Activated CD4-positive, alpha-beta T cell treated with anti-CD3 and anti-CD28 coated beads, Interleukin-2, amount 50 U/mL, for 48 hours (primary cell): ENCODE measurements around the gene COX6B1.
"Not testable (repeated sequence)": the region's sequence is repeated elsewhere in the genome, so short reads cannot be mapped to it uniquely, and the experiment has no call there.

ENCODE experiments used
- DNase-seq, 2 experiments: peaks; one replicate each; pipeline ENCODE4 v3.0.0-alpha.2; 2020

Gene COX6B1

DNA sequence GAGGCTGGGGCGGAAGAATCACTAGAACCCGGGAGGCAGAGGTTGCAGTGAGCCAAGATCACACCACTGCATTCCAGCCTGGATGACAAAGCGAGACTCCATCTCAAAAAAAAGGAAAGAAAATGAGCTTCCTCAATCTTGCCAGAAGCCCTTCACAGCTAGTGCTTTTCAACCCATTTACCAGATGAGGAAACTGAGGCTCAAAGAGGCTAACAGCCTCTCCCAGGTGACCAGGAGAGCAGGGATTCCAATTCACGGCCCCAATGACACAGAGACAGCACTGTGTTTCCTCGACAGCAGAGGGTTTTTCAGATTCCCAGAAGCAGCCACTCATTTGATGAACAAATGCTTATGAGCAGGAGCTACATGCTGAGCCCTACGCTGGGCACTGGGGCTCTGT is 21.4 kb downstream of the COX6B1 start:
- DNase-seq = no peak

DNA sequence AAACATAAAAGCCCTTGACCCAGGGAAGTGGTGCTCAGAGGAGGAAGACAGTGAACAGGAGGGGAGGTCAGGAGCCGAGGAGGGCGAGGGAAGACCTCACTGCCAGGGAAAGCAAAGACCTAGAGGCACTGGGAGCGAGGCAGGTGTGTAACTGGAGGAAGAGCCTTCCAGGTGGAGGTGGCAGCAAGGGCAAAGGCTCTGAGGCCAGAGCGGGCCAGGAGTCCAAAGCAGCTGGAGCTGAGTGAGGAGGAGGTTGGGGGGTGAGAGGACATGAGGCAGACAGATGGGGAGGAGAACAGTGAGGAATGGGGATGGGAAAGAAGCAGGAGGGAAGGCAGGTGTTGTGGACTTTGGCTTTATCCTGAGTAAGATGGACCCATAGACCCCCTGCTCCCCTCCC is 21.9 kb downstream of the COX6B1 start:
- no peak for DNase-seq

DNA sequence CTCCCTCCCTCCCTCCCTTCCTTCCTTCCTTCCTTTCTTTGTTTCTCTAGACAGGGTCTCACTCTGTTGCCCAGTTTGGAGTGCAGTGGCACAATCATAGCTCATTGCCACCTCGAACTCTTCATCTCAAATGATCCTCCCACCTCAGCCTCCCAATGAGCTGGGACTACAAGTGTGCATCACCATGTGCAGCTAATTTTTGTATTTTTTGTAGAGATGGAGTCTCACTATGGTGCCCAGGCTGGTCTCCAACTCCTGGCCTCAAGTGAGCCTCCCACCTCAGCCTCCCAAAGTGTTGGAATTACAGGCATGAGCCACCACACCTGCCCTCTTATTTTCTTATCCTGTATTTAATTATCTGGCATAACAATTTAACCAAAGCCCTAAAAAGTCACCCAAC is 22.6 kb downstream of the COX6B1 start:
- no peak for DNase-seq

DNA sequence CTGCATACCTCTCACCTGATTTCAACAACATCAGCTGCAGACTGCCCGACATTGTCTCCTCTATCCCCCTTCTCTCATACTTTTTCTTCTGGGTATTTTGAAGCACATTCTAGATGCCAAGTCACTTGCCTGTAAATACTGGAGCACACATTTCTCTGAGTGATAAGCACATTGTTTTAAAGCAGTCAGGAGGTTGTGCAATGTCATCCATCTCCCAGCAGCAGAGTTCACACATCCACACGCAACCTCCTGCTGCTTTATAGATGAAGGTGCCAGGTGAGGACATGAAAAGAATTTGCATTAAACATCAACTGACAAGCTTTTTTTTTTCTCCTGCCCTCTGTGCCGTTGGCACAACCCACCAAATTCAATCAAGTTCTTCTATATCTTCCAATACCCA is 23.7 kb downstream of the COX6B1 start:
- no peak for DNase-seq

DNA sequence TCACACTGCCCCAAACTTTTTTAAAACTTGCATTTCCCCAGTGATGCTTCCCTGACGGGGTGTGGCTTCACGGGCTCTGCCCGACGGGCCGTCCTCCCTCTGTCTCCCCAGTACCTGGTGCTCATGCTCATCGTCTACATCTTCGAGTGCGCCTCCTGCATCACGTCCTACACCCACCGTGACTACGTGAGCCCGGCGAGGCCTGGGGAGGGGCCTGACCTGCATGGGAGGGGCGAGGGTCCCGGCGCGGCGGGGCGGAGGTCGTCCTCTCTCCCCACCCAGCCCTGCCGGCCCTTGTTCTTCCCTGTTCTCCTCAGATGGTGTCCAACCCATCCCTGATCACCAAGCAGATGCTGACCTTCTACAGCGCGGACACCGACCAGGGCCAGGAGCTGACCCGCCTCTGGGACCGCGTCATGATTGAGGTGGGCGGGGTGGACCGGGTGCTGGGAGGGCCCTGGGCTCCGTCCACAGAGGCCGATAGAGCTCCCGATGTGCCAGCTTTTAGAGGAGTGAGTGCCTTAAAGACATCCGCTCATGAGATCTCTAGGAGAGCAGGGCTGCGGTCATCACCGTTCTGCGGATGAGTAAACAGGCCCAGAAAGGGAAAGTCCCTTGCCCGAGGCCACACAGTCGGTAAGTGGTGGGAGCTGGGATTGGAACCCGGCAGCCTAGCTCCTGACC is 25.1 kb downstream of the COX6B1 start:
- peak; percentile 66 to 72 for DNase-seq

DNA sequence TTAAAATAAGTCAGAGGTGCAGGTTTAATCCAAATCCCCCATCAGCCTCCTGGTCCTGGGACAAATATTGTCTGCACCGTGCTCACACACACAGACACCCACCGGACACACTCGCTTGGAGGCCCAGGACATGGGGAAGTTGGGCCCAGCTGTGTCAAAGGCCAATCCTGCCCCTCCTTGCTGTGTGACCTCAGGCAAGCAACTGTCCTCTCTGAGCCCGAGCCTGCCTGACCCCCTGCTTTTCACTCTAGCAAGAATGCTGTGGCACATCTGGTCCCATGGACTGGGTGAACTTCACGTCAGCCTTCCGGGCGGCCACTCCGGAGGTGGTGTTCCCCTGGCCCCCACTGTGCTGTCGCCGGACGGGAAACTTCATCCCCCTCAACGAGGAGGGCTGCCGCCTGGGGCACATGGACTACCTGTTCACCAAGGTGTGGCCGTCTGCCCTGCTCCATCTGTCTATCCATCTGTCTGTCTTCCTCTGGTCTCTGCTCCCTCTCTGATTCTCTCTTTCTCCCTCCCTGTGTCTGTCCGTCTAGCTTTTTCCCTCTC is 27.5 kb downstream of the COX6B1 start:
- no peak for DNase-seq

DNA sequence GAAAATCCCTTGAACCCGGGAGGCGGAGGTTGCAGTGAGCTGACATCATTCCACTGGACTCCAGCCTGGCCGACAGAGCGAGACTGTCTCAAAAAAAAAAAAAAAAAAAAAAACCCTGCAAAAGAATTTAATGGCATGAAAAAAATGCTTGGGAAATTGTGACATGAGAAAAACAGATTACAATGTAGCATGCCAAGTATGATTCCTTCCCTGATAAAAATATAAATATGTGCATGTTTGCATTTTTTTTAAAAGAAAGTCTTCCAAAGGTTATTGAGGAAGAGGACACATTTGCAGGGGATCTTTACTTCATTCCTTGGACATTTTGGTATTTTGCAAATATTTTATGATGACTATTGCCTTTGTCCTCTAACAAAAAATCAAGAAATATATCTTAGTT is 41.7 kb downstream of the COX6B1 start:
- no peak for DNase-seq

DNA sequence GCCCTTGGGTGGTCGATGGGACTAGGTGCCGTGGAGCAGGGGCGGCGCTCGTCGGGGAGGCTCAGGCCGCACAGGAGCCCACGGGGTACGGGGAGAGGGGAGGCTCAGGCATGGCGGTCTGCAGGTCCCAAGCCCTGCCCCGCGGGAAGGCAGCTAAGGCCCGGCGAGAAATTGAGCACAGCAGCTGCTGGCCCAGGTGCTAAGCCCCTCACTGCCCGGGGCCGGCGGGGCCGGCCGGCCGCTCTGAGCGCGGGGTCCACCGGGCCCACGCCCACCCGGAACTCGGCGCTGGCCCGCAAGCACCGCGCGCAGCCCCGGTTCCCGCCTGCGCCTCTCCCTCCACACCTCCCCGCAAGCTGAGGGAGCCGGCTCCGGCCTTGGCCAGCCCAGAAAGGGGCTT is 43.0 kb downstream of the COX6B1 start:
- DNase-seq = not testable (repeated sequence)

DNA sequence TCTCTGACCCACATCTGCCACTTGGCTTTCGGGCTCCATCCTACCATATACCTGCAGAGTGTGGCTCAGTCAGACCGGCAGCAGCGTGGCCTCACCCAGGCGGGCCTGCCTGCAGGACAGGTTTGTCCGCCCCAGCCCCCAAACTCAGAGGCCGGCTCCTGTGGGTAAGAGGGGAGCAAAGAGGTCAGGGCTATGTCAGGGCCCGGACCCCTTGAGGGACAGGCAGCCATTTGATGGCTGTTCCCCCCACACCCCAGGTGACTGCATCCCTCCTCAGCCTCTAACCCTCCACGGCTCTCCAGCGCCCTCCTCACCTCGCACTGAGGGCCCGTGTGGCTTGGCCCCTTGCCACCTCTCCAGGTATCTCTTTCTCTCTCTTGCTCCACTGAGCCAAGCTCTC is 43.9 kb downstream of the COX6B1 start:
- no peak for DNase-seq

DNA sequence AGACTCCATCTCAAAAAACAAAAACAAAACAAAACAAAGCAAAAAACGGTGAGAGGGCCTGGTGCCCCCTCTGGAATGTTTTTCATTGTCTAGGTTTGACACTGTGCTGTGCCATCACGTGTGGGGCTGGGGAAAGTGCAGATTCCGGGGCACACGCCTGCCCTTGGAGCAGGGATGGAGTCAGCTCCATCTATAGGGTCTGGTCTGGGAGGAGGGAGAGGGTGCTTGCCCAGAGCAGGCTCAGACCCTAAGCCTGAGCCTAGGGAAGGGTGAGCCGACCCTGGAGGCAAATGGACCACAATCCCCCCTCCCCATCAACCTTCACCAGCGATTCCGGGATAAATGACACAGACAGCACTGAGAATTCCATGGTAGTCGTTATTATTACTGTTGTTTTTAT is 45.3 kb downstream of the COX6B1 start:
- no peak for DNase-seq

DNA sequence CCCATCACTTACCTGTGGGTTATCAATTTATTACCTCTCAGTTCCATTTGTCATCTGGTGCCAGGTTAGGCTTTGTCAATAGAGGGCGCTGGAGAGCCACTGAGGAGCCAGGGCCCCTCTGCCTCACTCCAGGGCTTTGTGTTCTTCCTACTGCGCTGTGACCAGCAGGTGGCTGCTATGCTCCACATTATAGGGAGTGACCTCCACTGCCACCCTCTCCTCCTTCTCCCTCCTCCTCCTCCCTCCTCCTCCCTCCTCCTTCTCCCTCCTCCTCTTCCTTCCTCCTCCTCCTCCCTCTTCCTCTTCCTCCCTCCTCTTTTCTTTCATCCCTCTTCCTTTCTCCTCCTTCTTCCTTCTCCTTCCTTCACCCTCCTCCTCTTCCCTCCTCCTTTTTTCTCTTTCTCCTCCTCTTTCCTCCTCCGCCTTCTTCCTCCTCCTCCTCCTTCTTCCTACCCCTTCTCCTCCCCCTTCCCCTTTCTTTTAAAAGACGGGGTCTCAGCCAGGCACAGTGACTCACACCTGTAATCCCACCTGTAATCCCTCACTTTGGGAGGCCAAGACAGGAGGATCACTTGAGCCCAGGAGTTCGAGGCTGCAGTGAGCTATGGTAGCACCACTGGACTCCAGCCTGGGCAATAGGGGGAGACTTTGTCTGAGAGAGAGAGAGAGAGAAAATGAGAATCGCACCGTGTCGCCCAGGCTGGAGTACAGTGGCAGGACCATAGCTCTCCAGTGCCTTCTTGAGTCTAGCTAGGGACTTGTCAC is 45.9 kb downstream of the COX6B1 start:
- peak; percentile 94 to 95 for DNase-seq

DNA sequence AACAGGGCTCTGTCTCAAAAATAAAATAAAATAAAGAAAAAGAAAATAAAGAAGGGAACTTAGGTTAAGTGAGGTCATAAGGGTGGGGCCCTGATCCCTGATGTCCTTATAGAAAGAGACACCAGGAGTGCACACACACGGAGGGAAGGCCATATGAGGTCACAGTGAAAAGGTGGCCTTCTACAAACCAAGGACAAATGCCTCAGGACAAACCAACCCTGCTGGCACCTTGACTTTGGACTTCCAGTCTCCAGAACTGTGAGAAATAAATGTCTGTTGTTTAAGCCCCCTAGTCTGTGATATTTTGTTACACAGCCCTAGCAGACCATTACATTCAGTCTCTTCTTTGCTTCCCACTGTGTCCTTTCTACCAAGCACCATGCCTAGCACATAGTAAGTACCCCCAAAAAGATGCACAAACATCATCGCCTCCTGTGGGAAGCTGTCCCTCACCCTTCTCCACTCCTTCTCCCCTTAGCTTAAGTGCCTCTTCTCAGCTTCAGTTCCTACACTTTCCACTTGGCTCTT is 47.8 kb downstream of the COX6B1 start:
- no peak for DNase-seq

DNA sequence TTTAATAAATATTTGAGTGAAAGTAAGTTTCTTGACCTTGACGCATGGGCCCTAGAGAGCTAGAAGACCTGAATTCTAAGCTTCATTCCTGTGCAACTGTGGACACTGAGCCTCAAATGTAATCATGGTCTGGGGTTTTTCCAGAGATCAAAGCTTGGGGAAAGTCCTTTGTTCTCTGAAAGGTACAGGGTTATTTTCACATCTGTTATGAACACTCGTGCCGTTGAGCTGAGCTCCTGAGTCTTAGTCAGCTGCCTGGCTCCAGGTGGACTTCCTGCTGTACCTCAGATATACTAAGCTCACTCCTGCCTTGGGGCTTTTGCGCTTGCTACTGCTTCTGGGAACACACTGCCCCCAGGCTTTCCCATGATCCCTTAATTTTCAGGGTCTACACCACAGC is 48.7 kb downstream of the COX6B1 start:
- DNase-seq = peak in 1 of 2 experiments; percentile 38

DNA sequence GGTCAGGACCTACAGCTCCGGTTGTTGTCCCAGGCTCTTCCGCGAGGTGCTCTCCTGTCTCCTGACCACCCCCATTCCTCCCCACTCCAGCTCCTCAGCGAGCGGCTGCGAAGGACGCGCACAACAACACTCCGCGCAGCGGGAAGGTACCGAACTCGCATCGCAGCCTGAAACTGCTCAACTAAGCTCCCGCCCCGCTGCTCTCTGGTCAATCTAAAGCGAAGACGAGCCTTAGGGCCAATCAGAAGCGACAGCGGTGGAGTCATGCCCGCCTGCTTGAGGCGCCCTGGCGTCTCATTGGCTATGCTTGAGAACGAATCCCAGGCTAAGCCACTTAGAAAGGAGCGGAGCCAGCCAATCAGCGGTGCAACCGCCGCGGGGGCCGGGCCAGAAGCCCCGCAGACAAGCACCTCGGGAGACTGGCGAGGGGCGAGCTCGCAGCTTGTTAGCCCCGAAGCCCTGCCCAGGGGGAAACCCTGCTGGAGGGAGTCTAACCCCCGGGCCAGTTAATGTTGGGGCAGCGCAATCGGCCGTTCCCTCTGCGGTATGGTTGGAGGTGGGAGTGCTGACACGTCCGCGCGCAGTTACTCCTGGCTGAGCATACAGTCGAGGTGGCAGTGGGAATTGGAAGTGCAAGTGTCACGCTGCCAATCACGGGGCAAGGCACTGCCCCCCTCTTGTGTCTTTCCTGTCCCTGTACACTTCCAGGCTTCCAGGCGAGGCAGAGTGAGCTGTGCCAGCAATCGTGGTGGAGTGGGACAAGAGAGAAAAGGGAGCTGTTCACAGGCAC is 54.3 kb downstream of the COX6B1 start:
- DNase-seq = peak; percentile 93 to 95

DNA sequence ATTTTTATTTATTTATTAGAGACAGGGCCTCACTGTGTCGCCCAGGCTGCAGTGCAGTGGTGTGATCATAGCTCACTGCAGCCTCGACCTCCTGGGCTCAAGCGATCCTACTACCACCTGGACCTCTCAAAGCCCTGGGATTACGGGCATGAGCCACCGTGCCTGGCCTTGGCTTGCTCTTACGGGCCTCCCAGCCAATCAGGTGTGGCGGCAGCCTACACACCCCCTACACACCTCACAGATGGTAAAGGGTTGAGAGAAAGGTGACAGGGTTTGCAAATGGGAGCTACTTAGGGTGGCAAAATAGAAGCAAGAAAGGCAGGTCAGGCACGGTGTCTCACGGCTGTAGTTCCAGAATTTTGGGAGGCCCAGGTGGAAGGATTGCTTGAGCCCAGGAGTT is 55.2 kb downstream of the COX6B1 start:
- DNase-seq = no peak

DNA sequence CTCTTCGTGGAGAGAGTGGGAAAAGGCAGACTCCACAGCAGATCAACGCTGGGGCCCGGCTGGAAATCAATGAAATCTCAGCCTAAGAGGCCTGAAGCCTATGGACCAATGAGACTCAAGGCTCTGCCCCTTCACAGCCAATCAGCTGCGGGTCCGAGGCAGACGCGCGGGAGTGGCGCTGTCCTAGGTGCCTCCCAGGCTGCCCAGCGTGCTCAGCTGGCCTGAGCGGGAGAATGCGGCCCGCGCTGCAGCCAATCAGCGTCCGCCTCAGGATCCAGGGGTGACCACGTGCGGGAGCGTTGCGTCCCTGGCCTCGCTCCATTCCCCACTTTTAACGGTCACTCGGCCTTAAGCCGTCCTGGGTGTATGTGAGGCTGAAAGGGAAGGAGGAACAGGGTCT is 56.1 kb downstream of the COX6B1 start, which contains the start of gene ZBTB32:
Gene ZBTB32 (plus strand): TSS at position 341 of the 400 bp plus-strand sequence. CDS start 10,069 bp downstream, outside the sequence.
- DNase-seq = peak in 1 of 2 experiments; percentile 33
